ENCODE measurements around the gene CSF1.
A peak's percentile ranks its signal among the peaks of the same experiment; 100 is the strongest.

CSF1 gene

DNA sequence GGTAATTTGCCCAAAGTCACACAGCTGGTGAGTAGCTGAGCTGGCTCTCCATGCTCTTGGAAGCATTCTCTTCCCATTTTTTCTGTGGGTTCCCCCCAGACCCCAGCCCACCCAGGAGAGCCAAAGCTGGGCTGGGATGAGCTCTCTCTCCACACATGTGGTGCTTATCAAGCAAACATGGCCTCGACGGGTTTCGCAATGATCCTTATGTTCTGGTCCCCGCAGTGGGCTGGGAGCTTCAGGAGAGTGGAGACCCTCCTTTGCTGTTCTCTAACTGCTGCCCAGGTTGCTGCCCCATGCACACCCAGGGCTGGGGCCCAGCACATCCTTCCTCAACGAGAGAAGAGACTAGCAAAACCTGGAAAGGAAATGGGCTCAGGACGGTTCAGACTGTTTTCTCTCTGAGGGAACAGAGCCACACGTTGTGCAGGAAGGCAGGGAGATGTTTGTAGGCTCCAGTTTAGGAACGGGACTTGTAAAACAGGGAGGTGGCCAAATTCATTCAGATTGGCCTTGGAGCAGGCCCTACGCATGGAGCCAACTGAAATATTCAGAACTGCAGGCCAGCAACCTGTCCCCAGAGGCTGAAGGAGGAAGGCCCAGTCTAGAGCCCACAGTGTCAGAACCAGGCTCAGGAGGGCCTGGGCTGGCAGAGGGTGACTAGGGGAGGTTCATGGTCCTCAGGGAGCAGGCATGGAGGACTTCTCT lies 27.2 kb upstream of the CSF1 start:
- no peak for DNase-seq

DNA sequence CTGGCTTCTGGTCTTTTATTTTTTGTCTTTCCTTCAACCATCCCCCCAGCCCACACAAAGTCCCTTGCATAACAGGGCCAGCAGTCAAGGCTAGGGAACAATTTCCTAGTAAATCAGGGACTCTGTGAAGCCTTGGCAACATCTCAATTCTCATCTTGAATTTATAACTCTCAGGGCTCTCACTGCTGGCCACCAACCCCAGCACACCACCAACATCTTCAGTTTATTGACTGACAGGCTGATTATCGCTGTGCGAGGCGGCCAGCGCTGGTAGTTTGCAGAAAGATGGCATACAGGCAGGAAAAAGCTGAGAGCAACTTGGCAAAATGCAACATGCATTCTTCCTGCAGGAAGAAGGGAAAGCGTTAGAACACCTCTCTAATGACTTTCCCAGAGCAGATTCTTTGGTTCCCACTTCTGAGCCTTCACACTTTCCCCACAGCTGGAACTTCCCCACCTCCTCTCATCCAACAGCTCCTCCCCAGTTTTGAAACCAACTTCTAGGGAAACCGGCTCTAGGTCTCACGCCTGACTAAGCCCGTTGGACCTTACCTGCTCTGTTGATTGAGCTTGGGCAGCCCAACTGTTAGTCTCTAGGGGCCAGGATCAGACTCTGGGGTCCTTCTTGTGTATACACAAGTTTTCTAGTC lies 26.3 kb upstream of the CSF1 start:
- DNase-seq: no peak

DNA sequence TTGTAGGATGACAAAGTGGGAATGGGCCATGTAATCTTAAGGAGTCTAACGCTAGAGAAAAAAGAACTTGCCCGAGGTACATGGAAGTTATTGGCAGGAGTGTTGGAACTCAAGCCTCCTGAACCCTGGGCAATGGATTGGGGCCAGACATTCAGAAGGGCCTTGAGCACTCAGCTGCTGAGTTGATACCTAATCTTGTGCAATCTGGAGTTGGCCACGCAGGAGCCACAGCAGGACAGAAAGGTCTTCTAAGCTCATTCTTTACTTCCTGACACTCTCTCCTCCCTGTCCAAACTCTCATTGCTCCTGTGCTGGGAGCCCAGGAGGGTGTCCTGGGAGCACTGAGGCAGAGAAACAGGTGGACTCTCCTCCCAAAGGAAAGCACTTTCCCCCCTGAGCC lies 25.1 kb upstream of the CSF1 start:
- no peak for DNase-seq

DNA sequence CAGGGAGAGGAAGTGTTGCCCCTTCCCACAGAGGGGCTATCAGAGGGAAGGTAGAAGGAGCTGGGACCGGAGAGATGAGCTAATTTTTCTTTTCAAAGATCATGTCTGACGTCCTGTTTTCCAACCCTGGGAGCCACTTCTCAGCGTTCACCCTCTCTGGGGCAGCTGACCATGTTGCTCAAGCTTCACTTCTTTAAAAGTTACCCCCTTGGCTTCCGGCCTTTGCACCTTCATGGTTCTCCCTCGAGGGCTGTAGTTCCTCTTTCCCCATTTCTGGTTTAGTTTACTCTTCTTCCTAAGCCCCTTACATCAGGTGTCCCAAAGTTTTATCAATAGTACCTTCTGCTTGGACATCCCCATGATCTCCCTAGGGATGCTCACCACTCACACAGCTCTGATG lies 23.8 kb upstream of the CSF1 start:
- DNase-seq: peak; percentile 83

DNA sequence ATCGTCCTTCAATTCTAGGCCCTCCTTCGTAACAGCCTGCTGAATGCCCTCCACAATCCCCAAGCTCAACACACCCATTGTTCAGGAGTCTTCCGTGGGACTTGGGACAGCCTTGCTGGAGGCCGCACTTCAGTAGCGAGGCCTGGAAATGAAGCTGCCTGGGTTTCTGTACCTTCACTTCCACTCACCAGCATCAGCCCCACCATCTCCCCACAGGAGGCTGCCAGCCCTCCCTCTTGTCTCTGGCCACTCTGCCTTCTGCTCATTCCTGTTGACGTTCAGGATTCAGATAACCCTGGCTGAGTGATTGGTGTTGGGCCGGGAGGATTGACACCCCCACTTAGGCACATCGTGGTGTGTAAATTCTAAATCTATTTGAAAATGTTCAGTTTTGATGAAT lies 23.4 kb upstream of the CSF1 start:
- no peak for DNase-seq

DNA sequence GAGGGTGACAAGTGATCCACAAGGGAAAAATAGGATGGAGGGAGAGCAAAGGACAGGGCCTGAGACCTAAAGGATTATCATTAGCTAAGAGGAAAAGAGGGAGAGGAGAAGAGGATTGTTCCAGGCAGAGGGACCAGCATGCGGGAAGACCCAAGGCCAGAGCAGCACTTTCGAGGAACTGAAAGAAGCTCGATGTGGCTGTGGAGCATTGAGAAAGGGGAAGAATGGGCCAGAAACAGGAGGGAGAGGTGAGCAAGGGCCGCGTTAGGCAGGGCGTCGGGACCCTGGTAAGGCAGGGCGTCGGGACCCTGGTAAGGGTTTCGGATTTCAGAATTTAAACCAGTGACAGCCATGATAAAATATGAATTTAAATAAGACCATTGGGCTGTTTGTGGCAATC lies 22.8 kb upstream of the CSF1 start:
- DNase-seq: no peak

DNA sequence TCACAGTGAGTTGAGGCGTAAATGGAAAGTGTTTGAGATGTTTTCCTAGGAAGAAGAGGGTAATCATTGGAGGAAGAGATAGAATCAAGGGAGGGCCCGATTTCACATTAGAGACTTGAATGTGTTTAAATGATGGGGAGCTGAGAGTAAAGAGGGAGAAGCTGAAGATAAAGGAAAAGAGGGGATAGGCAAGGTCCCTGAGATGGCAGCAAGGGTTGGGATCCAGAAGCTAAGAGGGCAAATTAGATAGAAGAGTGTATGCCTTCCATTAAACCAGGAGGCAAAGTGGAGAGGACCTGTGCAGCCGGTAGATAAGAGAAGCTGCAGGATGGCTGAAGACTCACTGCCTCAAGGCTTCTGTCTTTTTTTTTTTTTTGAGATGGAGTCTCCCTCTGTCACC lies 21.6 kb upstream of the CSF1 start:
- no peak for DNase-seq

DNA sequence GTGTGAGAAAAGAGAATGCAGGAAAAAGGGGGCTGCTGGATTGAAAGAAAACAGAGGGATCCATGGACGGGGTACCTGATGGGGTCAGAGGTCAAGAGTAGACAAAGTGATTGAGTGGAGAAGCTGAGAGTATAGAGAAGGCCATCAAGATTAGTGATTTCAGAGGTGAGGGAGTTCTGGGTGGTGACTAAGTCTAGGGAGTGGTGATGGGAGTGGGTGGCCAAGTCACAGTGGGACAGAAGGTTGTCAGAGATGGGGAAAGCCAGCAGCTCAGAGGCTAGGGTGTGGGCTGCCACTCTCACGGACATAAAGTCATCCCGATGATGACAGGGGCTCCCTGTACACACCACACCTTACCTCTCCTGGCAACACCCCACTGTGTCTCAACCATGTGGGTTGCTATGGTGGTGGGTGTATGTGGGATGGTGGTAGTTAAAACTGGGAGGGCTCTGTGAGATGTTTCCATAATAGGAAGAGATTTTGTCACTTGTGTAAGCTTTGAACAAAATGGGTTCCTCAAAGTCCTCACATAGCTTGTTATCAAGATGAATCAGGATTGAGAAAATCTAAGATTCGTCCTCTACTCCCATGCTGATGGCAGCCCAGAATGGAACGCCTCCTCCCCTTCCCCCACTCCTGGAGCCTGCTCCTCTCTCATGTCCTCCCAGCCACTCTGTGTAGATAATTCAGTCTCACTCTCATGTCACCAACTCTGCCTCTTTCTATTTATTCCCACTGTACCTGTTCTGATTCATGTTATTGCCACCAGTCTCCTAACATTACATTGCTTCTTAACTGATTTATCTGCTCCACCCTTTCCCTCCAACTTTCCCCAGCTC lies 20.3 kb upstream of the CSF1 start:
- no peak for DNase-seq

DNA sequence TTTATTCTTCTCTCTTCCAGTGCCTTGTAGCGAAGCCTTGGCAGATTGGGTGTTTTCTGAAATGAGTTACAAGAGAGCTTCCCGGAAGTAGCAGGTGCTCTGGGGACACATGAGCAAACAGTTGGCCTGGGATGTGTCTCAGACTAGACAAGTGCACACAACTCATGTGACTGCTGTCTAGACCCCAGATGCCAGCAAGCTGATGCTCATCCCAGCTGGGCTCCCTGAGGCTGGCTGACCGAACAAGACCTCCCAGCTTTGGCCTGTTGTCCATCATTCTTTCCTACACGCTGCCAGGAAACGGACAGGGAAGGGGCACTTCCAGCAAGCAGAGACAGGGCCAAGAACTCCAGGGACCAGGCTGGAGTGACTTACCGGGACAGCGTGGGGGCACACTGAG lies 18.7 kb upstream of the CSF1 start:
- no peak for DNase-seq

DNA sequence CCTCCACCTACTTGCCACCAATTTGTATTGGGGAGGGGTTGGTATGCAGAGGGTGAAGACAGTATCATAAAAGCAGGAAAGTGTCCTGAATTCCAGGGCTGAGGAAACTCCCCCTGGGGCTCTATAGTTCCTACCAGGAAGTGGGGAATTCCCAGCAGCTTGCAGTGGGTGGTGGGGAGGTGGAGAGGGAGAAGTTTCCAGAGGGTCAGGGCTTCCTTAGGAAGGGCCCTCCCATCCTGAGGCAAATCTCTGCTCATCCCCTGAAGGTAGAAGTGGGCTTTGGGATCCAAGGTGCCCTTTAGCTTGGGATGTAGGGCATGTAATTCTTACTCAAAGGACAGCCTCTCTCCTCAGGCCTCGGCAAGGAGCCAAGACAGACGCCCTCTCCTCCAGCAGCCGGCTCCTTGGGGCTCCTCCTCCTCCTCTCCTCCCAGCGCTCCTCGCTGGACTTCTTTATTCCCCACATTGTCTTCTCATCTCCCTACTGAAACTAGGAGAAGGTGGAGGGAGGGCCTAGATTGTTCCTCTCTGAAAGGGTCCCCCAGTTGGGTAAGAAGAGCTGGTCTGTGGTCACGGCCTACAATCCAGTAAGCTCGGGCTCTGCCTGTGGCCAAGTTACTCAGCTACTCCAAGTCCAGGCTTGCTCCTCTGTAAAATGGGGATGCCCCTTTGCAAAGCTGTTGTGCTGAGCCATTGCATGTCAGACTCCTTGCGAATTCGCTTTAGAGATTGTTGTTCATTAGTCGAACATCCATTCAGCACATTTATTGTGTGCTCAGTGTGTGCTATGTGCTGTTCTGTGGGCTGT lies 17.9 kb upstream of the CSF1 start:
- no peak for DNase-seq

DNA sequence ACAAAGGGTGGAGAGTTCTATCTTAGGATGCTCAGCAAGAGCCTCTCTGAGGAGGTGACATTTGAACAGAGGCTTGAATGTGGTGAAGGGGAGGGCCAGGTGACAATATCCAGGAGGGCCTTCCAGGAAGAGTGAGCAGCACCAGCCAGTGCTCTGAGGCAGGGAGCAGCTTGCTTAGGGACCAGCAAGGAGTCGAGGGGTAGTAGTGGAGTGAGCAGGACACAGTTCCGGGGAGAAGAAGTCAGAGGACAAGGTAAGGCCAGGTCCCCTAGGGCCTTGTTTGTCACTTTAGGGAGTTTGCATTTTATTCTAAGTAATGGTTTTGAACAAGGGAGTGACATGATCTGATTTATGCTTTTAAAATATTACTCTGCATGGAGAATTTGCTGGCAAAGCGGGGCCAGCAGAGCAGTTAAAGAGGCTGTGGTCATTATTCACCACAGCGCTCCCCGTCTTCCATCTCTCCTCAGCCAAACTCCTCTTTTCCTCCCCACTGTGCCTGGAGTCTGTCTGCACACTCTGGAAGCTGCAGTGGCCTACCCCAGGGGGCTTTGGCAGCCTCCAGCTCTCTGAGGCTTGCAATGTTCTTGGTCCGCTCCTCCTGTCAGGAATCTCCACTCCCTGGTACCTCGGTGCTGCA lies 17.0 kb upstream of the CSF1 start:
- no peak for DNase-seq

DNA sequence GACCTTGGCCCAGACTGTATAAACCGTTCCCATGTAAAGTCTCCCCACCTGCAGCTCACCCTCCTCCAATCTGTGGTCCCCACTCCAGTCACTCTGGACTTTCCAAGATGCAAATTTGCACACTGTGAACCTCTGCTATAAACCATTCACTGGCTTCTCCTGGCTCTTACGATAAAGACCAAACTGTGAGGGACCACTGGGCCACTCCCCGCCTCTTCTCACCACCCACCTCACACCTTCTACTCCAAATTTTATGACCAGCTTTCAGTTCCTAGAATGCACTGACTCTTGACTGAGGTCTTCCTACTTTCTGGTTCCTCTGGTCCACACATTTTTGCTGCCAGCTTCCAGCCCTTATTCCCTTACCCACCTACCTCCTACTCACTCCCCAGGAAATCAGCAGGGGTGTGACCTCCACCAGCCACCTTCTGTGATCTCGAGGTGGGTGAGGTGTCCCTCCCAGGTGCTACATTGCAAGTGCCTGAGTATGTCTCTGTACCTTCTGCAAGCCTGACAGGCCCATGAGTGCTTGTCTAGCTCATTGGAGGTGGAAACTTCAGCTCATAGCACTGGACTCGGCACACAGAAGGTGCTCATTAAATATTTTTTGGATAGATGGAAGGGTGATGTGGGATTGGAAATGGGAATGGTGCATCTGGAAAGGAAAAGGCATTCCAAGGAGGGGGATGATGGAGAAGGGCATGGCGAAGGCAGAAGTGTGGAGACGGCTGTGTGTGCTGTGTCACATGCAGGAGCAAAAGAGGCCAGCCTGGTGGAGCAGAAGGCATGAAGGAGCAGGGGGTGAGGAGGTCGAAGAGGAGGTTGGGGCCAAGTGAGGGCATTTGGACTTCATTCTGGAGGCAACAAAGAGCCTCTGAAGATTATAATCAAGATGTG lies 15.6 kb upstream of the CSF1 start:
- DNase-seq: no peak

DNA sequence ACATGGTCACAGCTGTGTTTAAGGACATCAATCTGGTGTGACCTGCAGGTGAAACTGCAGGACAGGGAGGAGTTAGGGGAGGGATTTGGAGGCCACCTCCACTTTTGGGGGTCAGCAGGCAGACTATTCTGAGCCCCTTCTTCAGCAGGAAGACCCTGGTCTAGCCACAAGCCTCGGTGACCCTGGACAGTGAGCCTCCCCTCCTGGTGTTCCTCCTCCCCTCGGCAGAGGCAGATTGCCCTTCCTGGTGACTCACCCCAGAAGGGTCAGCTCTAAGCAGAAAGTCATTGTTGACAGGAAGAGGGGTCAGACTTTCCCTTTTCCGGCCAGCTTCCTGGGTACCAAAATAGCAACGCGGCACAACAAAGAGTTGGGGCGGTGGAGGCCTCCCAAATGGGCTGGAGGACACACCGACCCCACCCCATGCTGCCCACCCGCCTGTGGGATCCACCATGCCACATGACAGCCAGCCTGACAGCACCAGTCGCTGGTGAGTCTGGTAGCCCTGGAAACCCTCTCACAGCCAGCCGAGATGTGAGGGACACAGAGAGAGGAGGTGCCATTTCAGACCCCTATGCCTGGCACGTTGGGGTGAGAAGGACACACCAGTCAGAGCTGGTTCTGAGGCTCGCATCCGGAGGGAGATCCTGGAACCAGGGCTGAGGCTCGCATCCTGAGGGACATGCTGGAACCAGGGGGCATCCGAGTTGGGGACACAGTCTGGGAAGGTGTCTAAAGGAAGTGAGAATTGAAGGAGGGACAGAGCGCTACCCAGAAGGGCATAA lies 14.7 kb upstream of the CSF1 start:
- DNase-seq: no peak

DNA sequence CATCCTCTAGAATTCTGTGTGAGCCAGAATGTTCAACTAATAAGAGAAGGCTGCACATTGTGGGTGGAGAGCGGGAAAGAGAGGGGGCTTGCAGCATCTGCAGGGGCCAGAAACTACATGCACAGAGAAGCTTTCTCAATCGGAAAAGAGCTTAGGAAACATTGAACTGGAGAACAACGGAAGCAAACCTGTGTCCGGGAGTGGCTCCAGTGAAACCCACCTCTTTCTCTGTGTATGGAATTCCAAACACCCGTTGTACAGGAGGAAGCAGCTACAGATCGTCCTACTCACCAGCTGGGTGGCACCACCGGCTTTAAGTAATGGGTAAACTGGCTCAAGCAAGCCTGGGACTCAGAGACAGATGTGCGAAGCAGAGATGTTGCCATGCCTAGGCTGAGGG lies 14.0 kb upstream of the CSF1 start:
- DNase-seq: no peak

DNA sequence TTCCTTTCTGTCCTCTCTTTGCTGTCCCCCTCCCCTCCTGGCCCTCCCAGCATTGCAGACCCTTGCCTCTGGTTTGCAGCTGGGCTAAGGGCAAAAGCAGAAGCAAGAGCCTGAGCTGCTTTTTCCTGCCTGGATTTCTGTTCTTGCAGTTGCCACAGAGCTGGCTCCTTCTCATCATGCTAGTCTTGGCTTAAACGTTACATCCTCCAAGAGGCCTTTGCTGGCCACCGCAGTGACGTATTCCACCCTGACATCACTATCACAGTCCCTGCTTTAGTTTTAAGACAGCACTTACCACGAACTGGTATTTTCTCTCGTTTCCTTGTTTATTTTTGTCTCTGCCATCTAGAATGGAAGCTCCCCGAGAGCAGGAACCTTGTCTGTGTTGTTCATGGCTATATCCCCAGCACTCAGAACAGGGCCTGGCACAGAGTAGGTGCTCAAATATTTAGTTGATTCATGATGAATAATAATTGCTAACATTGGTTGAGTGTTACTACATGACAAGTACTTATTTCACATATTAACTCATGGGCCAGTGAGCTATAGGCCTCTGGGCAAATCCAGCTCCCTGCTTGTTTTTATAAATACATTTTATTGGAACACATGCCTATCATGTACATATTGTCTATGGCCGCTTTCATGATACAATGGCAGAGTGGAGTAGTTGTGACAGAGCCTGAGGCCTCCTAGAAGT lies 13.2 kb upstream of the CSF1 start:
- DNase-seq: no peak

DNA sequence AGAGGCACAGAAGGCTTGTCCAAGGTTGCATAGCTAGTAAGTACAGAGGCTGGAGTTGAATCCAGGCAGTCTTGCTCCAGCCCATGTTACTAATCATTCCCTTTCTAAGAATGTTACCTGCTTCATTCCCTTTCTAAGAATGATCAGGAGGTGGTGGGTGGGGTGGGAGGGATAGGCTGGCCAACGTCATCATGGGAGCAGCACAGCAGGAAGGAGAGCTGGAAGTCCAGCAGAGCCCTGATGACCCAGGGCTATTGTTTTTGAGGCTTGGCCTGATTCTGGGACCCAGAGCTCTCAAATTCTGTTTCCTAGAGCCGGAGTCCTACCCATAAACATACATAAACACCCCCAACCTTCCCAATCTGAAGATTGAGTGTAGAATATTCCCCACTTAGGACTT lies 11.8 kb upstream of the CSF1 start:
- DNase-seq: no peak

DNA sequence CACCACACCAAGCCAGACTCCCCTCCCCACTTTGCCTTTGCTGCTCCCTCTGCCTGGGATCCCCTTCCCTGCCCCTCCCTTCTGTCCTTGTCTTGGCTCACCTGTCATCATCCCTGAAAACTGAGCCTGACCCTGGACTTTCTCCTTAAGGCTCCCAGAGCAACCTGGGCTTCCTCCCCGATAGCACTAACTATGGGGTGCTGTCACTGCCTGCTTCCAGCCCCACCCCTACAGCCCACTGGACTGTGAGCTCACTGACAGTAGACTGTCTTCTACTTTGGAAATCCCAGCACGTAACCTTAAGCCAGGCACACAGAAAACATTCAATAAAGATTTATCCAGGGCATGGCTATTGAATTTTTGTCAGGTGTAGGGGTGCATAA lies 9.5 kb upstream of the CSF1 start:
- no peak for DNase-seq

DNA sequence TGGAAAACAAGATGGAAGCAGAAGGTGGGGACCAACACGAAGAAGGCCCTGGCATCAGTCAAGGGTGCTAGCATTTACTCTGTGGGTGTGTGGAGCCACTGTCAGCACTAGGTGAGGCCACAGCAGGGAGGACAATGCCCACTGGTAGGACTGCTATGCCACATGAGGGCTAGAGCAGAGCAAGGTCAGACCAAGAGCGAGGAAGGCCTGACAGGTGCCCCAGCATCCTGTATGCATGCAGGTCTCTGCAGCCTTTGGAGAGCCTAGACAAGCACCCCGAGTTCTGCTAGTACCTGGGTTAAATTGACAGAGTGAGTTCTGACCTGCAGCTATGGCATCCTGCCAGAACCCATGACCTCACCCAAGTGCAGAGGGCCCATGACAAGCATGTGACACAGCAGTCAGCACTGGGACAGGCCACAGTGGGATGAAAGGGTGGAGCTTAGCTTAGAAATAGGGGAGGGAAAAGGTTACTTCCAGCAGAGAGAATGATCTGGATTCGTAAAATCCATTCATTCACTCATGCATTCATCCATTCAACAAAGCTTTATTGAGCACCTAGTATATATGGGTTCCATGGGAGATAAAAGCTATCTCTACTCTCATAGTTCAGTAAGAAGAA lies 9.0 kb upstream of the CSF1 start:
- no peak for DNase-seq

DNA sequence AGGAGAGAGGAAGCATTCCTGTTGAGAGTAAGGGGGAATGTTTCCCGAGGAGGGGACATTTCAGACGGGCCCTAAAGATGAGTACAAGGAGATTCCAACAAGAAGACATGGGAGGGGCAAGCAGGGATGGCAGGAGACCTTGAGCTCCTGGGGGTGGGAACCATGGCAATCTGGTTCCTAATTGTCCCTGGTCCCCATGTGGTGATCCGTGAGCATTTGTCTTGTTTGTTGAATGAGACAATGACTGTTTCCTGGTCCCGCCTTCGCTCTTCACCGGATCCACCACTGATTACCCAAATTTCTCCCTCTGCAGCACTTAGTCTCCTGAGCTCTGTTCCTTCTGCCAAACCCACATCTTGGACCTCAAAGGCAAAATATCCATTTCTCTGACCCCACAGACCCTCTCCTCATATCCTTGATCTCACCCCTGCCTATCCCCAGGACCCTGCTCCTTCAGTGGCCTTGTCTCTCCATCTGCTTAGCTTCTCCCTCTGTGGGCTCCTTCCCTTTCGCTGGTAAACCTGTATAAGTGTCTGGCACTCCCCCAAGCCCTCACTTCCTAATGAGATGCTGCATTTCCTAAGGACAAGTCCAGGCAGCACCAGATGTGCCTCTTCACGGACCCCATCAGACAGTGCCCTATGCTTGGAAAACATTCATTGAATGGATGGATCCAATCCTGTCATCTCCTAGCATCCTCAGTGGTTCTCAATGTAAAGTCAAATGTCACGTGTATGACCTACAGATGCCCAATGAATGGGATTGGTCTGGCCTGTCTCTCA lies 8.3 kb upstream of the CSF1 start:
- no peak for DNase-seq
